OCI-LY3 (cell line): Measurements from ENCODE around the gene PLLP.

ENCODE experiments used
- CTCF ChIP-seq: fragments of 200-600, 300-600 bp; sonication (generic); IDR thresholded peaks from 2 replicates; pipeline ENCODE4 v1.5.1; 2014; ENCODE audit warnings: antibody characterized with exemption, low read length, low read depth
- EZH2phosphoT487 ChIP-seq: fragments of 200-600 bp; shearing (Covaris generic); IDR thresholded peaks from 2 replicates; pipeline ENCODE4 v1.6.1; 2018; ENCODE audit warnings: antibody characterized with exemption, mixed run types, low read depth

- TF ChIP-seq CTCF, result no peak
- no peak for TF ChIP-seq EZH2phosphoT487
Observed at GRCh38 chr16:57276596-57276995, 7.9 kb downstream of the PLLP start.
